Activated CD8-positive, alpha-beta memory T cell treated with anti-CD3 and anti-CD28 coated beads, Interleukin-2, amount 50 U/mL, for 1 hour (primary cell): ENCODE results near the gene METTL26.

Experiments
- DNase-seq: peaks from one replicate; pipeline ENCODE4 v3.0.0-alpha.2; 2020; ENCODE audit errors: extremely low read depth

The METTL26 gene

DNA sequence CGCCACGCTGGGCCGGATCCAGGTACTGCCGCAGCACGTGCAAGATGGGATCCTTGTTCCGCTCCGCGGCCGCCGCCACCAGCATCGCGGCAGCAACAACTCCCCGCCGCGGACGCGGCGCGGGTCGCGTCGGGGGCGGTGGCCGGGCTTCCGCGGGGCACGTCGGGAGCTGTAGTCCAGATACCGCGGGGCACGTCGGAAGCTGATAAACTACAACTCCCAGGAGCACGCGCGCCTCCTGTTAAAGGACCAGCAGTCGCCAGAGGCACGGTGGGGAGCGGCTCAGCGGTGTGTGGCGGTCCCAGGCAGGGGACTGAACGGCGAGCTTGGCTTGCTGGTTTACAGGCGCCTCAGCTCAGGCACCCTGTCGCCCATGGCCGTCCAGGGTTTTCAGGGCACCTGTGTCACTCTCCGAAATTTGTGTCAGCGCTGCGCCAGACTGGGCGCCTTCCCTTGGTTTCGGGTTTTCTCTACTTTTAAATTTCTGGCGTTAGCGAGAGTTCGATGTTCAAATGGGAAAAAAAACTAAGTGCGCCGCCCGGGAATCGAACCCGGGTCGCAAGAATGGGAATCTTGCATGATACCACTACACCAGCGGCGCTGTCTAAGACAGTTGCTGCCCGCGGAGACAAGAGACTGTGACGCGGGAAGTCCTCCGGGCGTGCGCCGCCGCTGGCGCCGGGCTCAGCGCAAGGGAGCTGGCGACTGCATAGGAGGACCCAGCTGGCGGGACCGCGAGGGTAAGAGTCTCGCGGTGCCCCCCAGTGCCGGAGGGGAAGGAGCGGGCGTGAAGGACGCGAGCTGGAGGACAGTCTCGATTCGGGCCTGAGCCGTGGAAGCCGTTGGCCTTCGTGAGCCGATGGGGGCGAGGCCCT lies at the start of gene METTL26:
TSS of gene METTL26 (minus strand) at position 100 of the 875 bp plus-strand sequence. CDS start at position 85, 15 bp downstream.
- DNase-seq = peak; percentile 82

DNA sequence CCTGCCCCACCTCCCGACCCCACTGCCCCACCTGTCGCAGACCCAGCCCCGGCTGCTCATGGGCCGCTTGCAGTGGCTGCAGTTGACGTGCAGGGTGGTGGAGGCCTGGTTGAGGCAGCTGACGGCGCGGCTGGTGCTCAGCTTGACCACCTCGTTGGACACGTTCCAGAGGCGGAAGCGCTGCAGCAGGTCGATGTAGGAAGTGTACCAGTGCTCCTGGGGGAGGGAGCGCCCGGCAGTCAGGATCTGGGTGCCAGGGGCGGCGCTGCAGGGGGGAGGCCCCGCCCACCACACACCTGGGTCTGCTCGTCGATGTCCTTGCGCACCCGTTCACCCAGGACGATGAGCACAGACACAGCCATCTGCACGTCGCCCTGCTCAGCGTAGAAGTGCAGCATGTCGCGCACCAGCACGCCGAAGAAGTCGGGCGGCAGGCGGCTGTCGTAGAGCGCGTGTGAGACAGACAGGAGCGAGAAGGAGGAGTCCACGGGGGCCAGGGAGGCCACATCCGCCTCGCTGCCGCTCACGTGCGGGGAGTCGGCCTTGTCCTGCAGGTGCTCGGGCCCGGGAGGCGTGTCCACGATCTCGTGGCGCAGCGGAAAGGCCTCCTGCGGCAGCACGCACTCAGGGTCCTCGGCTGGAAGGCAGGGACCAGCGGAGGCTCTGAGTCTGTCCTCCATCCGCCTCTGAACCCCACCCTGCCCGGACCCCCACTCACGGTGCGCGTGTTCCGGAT lies 49.0 kb upstream of the METTL26 start:
- DNase-seq = no peak

DNA sequence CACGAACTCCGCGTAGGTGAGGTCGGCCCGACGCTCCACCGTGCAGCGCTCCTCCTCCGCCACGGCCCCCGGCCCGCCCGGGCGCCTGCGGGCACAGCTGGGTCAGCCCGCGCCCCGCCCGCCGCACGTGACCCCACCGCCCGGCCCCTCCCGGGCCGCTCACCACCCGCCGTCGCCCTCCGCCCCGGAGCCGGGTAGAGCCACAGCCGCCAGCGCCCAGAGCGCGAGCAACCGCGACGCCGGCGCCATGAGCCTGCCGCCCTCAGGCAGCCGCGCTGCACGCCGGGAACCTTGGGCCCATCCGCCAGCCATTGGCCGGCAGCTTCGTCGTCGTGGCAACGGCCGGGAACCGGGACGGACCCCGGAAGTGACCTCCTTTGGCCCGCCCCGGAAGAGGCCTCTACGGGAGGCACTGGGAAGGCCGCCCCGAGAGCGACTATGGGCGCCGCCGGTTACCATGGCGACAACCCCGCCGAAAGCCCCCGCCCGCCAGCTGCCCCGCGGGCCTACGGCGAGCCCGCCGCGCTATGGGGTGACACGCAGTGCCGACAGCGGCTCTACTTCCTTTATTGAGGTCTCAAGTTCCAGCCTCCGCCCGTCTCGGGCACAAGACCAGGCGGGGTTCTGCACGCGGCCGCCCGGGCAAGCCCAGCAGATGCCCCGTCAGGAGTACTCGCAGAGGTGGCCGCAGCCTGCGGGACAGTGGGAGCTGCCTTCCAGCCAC lies 48.1 kb upstream of the METTL26 start, which contains the start of gene JMJD8:
TSS of gene JMJD8 (minus strand) at position 264 of the 724 bp plus-strand sequence. CDS start at position 249, 15 bp downstream.
- DNase-seq = peak; percentile 90

DNA sequence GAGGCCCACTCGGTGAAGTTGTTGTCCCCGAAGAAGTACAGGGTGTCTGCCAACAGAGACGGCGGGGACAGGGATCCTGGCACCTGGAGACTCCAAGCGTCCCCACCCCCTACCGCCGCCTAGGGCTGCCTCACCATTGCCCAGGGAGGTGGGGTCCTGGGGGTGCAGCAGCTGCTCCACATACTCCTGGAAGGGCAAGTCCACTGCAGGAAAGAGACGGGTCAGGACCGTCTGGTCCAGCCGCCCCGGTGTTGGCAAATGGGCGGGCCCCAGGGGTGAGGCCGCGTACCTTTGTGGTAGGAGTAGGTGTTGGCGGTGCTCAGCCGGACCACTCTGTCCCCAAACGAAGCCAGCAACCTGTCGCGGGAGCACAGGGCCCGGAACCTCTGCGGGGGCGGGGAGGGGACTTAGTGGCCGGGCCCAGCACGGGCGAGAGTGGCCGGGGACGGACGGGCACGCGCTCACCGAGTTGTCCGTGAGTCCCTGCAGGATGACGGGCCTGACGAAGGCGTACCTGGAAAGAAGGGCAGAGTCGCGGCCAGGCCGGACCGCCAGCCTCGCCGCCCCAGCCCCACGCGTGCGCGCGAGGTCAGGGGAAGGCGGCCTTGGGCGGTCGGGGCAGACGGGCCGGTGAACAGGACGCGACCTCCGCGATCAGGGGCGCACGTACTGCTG lies 47.4 kb upstream of the METTL26 start:
- no peak for DNase-seq

DNA sequence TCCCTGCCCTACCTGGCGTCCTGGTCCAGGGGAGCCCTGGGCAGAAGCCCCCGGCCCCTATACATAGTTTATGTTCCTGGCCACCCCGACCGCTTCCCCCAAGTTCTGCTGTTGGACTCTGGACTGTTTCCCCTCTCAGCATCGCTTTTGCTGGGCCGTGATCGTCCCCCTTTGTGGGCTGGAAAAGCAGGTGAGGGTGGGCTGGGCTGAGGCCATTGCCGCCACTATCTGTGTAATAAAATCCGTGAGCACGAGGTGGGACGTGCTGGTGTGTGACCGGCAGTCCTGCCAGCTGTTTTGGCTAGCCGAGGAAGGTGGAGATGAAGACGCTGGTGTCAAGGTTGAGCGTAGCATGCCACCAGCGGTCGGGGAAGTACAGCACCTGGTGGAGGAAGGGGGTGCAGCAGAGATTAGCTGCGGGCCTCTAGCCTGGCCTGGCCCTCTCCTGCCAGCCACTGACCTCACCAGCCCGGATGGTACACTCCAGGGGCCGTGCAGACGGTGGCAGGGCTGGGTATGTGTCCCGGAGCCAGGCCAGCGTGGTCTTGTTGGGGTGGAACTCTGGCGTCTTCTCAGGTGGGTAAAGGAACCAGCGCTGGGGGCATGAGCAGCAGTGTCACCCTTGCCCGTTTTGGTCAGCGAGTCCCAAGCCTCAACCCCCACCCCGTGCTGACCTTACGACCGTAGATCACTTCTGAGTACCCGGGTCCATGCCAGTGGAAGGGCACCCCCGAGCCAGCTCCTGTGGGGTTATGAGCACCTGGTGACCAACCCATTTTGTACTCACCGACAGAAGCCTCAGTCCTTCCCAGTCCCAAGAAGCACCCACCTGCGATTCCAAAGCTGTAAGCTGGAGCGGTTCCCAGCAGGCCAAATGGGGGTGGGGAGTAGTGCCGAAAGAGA lies 46.6 kb upstream of the METTL26 start:
- DNase-seq = no peak

DNA sequence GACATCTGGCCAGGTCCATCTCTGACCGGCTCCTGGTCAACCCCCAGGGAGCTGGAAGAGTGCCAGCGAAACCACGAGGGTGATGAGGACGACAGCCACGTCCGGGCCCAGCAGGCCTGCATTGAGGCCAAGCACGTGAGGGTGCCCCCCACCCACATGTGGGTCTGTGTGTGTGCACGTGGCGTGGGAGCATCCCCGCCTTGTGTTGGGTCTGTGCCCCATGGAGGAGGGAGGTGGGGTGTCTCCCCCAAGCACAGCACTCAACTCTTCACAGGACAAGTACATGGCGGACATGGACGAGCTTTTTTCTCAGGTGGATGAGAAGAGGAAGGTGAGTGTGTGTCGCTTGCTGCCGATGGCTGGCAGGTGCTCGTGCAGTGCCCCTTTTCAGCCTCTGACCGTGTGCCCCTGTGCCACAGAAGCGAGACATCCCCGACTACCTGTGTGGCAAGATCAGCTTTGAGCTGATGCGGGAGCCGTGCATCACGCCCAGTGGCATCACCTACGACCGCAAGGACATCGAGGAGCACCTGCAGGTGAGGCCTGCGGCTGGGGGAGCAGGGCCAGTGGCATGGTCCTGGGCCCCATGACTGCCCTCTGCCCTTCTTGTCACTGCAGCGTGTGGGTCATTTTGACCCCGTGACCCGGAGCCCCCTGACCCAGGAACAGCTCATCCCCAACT lies 45.8 kb upstream of the METTL26 start:
- no peak for DNase-seq

DNA sequence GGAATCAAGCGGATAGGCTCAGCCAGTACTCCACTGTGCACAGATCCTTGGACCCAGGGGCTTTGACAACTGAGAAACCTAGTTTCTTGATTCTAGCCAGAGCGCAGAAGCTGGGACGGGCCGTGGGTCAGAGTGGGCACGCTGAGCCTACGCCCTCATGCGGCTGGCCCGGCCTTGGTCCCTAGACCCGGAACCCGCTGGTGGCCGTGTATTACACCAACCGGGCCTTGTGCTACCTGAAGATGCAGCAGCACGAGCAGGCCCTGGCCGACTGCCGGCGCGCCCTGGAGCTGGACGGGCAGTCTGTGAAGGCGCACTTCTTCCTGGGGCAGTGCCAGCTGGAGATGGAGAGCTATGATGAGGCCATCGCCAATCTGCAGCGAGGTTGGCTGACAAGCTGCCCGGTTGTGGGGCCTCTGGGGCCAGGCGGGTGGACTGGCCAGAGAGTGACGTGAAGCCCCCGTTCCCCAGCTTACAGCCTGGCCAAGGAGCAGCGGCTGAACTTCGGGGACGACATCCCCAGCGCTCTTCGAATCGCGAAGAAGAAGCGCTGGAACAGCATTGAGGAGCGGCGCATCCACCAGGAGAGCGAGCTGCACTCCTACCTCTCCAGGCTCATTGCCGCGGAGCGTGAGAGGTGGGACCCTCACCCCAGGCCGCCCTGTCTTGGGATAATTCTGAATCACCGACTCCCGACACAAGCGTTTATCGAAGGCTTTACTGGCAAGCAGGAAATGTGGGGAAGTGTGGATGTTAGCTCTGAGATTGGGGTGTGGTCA lies 45.1 kb upstream of the METTL26 start:
- DNase-seq = no peak

DNA sequence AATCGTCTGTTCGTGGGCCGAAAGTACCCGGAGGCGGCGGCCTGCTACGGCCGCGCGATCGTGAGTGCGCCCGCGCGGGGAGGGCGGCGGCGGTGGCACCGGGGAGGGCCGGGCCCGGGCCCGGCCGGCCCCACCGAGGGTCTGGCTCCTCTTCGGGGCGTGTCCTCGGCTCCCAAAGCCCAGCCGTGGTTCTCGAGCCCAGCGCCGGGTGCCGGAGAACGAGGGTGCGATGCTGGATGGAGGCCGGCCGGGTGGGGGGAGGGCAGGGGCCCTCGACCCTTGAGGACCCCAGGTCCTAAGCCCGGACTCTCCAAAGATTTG lies 44.5 kb upstream of the METTL26 start:
- no peak for DNase-seq

DNA sequence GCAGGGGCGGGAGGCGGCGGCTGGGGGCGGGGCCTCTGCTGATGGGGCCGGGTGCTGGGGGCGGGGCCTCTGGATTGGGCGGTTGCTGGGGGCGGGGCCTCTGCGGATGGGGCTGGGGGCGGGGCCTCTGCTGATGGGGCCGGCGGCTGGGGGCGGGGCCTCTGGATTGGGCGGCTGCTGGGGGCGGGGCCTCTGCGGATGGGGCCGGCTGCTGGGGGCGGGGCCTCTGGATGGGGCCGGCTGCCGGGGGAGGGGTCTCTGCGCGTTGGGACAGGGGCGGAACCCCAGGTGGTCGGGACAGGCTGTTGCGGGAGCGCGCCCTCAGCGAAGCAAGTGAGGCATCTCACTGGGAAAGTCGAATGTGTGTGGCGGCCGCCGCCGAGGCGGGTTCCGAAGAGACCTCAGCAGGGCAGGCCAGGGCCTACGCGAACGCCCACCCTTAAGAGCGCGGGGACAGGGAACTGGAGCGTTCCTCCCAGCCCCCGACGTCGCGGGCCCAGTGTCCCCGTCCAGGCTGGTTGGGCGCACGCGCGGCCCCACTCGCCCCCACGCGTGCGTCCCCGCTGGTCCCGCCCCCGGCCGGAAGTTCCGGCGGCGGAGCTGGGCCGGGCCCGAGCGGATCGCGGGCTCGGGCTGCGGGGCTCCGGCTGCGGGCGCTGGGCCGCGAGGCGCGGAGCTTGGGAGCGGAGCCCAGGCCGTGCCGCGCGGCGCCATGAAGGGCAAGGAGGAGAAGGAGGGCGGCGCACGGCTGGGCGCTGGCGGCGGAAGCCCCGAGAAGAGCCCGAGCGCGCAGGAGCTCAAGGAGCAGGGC lies 43.9 kb upstream of the METTL26 start, which contains the start of gene STUB1:
TSS of gene STUB1 (plus strand) at position 597 of the 811 bp plus-strand sequence. CDS start at position 713, 116 bp downstream.
- DNase-seq = peak; percentile 65

DNA sequence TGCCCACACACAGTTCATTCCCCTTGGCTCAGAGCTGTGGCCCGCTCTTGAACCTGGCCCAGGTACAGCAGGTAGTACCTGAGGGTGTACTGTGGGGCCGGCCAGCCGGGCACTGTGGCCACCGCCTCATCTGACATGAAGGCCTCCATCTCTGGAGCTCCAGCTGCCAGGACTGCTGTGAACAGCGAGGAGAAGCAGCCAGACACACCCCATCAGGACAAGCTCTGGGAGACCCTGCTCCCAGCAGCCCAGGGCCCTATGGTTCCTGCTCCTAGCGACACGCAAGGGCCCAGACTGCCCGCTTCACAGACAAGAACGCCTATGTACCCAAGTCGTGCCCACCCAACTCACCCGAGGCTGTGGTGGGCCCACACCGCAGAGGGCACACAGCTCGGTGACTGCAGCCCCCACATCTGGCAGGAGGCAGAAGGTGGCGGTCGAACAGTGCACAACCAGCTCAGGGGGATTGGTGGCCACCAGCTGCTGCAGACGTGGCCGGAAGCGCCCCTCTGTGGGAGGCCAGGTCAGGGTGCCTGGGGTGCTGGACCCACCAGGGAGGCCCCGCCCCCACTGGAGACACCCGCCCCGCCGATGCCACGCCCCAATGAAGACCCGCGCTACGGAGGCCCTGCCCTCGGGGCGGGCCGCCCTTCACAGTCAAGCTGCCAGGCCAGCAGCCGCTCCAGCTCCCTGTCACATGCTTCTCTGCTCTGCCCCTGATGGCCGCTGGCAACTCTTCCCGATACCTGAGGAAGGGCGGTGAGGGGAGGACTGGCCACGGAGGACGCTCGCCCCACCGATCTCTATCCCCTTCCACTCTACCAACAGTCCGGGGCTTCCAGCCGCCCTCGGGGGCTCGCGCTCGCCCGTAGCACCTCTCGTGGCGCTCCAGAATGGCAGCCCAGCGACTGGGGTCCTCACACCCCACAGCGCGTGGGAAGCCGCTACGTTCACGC lies 43.0 kb upstream of the METTL26 start:
- DNase-seq = no peak

DNA sequence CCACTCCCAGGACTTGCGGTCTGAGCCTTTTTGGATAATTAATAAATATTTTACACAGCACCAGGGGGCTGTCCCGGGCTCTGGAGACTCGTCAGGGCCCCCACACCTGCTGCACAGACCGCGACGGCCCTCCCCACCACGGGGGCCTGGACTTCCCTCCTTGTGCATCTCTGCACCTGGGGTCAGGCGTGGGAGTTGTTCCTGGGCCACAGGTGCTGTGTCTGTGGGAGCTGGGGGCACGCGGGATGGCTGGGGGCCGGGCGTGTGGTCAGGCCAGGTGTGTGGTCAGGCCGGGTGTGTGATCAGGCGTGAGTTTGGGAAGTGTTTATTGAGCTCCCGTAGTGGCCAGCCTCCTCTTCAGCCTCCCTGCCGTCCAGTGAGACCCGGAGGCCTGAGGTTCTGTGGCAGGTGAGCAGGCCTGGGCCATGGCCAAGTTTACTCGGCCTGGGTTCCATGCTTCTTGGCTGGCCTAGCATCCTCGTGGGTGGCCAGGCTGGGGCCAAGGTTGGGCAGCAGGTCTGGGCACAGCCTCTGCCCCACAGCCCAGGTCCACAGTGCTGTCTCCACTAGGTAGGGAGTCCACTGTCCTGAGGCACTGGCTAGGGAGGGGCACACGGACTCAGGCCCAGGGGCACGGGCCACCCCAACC lies 42.2 kb upstream of the METTL26 start:
- DNase-seq = no peak

DNA sequence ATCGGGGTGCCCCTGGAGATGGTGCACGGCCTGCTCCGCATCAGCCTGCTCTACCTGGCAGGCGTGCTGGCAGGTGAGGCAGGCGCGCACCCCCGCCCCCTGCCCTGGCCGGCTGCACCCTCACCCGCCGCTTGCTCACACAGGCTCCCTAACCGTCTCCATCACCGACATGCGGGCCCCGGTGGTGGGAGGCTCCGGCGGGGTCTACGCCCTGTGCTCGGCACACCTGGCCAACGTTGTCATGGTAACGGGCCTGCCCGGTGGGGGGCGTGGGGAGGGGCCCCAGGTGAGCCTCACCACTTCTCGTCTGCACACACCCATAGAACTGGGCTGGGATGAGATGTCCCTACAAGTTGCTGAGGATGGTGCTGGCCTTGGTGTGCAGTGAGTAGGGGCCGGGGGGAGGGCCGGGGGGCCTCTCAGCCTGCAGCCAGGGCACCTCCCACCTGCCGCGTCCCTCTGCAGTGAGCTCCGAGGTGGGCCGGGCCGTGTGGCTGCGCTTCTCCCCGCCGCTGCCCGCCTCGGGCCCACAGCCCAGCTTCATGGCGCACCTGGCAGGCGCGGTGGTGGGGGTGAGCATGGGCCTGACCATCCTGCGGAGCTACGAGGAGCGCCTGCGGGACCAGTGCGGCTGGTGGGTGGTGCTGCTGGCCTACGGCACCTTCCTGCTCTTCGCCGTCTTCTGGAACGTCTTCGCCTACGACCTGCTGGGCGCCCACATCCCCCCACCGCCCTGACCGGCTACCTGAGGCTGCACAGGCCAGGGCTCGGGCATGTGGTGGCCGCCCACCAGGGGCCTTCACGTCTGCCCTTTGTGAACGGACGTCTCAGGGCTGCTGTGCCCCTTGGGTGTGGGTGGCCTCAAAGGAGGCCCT lies 41.4 kb upstream of the METTL26 start:
- no peak for DNase-seq

DNA sequence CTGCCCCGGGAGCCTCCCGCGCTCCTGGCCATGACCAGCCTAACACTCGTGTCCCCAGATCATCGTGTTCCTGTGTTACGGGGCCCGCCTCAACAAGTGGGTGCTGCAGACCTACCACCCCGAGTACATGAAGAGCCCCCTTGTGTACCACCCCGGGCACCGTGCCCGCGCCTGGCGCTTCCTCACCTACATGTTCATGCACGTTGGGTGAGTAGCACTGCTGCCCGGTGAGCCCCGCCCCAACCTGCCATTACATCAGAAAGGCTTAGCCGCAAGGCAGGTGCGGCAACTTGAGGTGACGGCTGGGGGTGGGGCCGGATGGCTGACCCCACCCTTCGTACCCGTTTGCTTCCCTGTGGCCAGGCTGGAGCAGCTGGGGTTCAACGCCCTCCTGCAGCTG lies 40.8 kb upstream of the METTL26 start:
- no peak for DNase-seq

DNA sequence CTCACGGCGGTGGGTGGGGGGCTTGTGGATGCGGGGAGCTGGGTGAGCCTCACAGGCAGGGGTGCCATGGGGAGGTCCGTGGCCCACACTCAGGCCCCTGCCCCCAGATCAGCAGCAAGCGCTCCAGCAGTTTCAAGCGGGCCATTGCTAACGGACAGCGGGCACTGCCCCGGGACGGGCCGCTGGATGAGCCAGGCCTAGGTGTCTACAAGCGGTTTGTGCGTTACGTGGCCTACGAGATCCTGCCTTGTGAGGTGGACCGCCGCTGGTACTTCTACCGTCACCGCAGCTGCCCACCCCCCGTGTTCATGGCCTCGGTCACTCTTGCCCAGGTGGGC lies 40.4 kb upstream of the METTL26 start:
- no peak for DNase-seq

DNA sequence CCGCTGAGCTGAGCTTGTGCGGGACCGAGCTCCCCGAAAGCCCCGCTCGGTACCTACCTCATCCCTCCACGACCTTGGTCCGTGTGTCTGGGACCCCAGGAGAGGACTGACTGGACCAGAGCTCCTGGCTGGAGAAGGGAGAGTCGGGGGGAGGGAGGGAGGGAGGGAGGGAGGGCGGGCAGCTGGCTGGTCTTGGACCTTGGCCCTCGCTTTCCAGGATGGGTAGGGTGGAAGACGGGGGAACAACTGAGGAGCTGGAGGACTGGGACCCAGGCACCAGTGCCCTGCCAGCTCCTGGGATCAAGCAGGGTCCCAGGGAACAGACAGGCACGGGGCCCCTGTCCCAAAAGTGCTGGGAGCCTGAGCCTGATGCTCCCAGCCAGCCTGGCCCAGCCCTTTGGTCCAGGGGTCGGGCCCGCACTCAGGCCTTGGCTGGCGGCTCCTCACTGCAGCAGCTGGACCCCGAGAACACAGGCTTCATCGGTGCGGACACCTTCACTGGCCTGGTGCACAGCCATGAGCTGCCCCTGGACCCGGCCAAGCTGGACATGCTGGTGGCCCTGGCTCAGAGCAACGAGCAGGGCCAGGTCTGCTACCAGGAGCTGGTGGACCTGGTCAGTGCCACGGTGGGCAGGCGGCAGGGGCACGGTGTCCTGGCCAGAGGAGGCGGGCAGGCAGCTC lies 39.9 kb upstream of the METTL26 start:
- no peak for DNase-seq
